HepG2 (cell line): ENCODE data around the gene CNNM2. TPM values are rescaled to one million over a fixed set of nuclear protein-coding genes. Genes with fewer than 3 reads are reported as not detected.

Experiments used
- AHR ChIP-seq: IDR thresholded peaks from 2 replicates; pipeline ENCODE4 v1.6.1; 2018; ENCODE audit warnings: missing genetic modification reagents, missing compliant biosample characterization
- ATF6 ChIP-seq: sonication (generic); formaldehyde crosslinking; conservative IDR thresholded peaks from 2 replicates; pipeline ENCODE4 v1.4.0; 2020; ENCODE audit warnings: missing genetic modification reagents
- HDAC1 ChIP-seq: sonication (generic); formaldehyde crosslinking; IDR thresholded peaks from 2 replicates; pipeline ENCODE4 v1.5.1; 2020; ENCODE audit warnings: mild to moderate bottlenecking, missing genetic modification reagents
- HDAC2 ChIP-seq: sonication (generic); formaldehyde crosslinking; IDR thresholded peaks from 2 replicates; pipeline ENCODE4 v1.4.0; 2020; ENCODE audit warnings: missing genetic modification reagents
- HNRNPH1 ChIP-seq: fragments of 200-400 bp; formaldehyde crosslinking; optimal IDR thresholded peaks from 2 replicates; pipeline ENCODE3; 2017; ENCODE audit warnings: mild to moderate bottlenecking, low read depth, low read length
- KLF12 ChIP-seq: sonication (generic); formaldehyde crosslinking; IDR thresholded peaks from 2 replicates; pipeline ENCODE4 v1.4.0; 2020; ENCODE audit warnings: missing genetic modification reagents, borderline replicate concordance
- KLF15 ChIP-seq: sonication (generic); formaldehyde crosslinking; IDR thresholded peaks from 2 replicates; pipeline ENCODE4 v1.8.1; 2023; ENCODE audit warnings: borderline replicate concordance, mild to moderate bottlenecking, inconsistent platforms, missing genetic modification reagents, mixed read lengths
- MIER2 ChIP-seq: IDR thresholded peaks from 2 replicates; pipeline ENCODE4 v1.6.1; 2016; ENCODE audit warnings: missing biosample characterization, missing genetic modification reagents
- NPAS2 ChIP-seq: sonication (generic); formaldehyde crosslinking; IDR thresholded peaks from 2 replicates; pipeline ENCODE4 v1.8.0; 2022; ENCODE audit warnings: mild to moderate bottlenecking, missing genetic modification reagents, borderline replicate concordance
- PHF21A ChIP-seq: sonication (generic); formaldehyde crosslinking; IDR thresholded peaks from 2 replicates; pipeline ENCODE4 v1.5.0; 2020; ENCODE audit warnings: mild to moderate bottlenecking, missing genetic modification reagents
- SIX1 ChIP-seq: sonication (generic); formaldehyde crosslinking; IDR thresholded peaks from 2 replicates; pipeline ENCODE4 v1.4.0; 2020; ENCODE audit warnings: missing genetic modification reagents, borderline replicate concordance
- SMAD9 ChIP-seq: sonication (generic); formaldehyde crosslinking; IDR thresholded peaks from 2 replicates; pipeline ENCODE4 v1.5.1; 2020; ENCODE audit warnings: mild to moderate bottlenecking, missing genetic modification reagents
- SRSF4 ChIP-seq: fragments of 200-400 bp; formaldehyde crosslinking; IDR thresholded peaks from one replicate; pipeline ENCODE4 v1.6.1; 2018; ENCODE audit warnings: mild to moderate bottlenecking, low read depth, low read length, moderate library complexity; ENCODE audit not compliant: poor library complexity, severe bottlenecking
- TCF7 ChIP-seq: sonication (generic); IDR thresholded peaks from 2 replicates; pipeline ENCODE4 v1.6.1; 2016; ENCODE audit warnings: antibody characterized with exemption, low read depth
- USF2 ChIP-seq, 2 experiments: sonication (generic) in 1 of 2; formaldehyde crosslinking in 1 of 2; IDR thresholded peaks; 2 replicates each; pipeline versions ENCODE4 v1.5.1 to v1.6.1; 2011 to 2020; ENCODE audit warnings: borderline replicate concordance in 1 of 2, low read depth in 1 of 2, low read length in 1 of 2, mild to moderate bottlenecking in 1 of 2, missing genetic modification reagents in 1 of 2, moderate library complexity in 1 of 2
- ZNF143 ChIP-seq: sonication (generic); formaldehyde crosslinking; IDR thresholded peaks from 2 replicates; pipeline ENCODE4 v1.4.0; 2020; ENCODE audit warnings: missing genetic modification reagents
- ZNF224 ChIP-seq: sonication (generic); formaldehyde crosslinking; IDR thresholded peaks from 2 replicates; pipeline ENCODE4 v1.5.0; 2020; ENCODE audit warnings: mild to moderate bottlenecking, missing genetic modification reagents
- ZNF335 ChIP-seq: sonication (generic); formaldehyde crosslinking; IDR thresholded peaks from 2 replicates; pipeline ENCODE4 v1.4.0; 2020; ENCODE audit warnings: missing genetic modification reagents
- ZNF354B ChIP-seq: sonication (generic); formaldehyde crosslinking; IDR thresholded peaks from 2 replicates; pipeline ENCODE4 v1.8.0; 2022; ENCODE audit warnings: mild to moderate bottlenecking, missing genetic modification reagents
- ZNF563 ChIP-seq: sonication (generic); formaldehyde crosslinking; IDR thresholded peaks from 2 replicates; pipeline ENCODE4 v1.8.0; 2022; ENCODE audit warnings: mild to moderate bottlenecking, moderate library complexity, missing genetic modification reagents
- ZNF616 ChIP-seq: sonication (generic); formaldehyde crosslinking; IDR thresholded peaks from 2 replicates; pipeline ENCODE4 v1.5.0; 2020; ENCODE audit warnings: low read depth, mild to moderate bottlenecking, missing genetic modification reagents
- ZNF704 ChIP-seq: sonication (generic); formaldehyde crosslinking; IDR thresholded peaks from 2 replicates; pipeline ENCODE4 v1.8.1; 2023; ENCODE audit warnings: mild to moderate bottlenecking, inconsistent platforms, moderate library complexity, missing genetic modification reagents, borderline replicate concordance
- ZSCAN12 ChIP-seq: sonication (generic); formaldehyde crosslinking; IDR thresholded peaks from 2 replicates; pipeline ENCODE4 v1.9.0; 2021; ENCODE audit warnings: mild to moderate bottlenecking, missing genetic modification reagents
- polyA plus RNA-seq, 8 experiments: library from polyadenylated mRNA; depleted of rRNA in 3 of 8; stranded (reverse) in 7 of 8; unstranded in 1 of 8; fragments of >200 nt; fragmentation: Illumina TruSeq in 4 of 8; extraction: Trizol in 4 of 8; gene quantifications; 2 replicates each; pipeline versions ENCODE4 v1.2.1 to v1.2.3, GENCODE V29; 2011 to 2016; ENCODE audit warnings: low read depth in 4 of 8, missing spikeins in 1 of 8, mixed read lengths in 1 of 8; ENCODE audit not compliant: insufficient read depth in 1 of 8
- total RNA-seq, 5 experiments: library from RNA; depleted of rRNA; stranded (reverse); fragments of >200 nt; fragmentation: Illumina TruSeq; extraction: Trizol; gene quantifications; 2 replicates each; pipeline ENCODE4 v1.2.3, GENCODE V29; 2016; ENCODE audit warnings: low read depth in 1 of 5

The CNNM2 gene
- total and polyA plus RNA-seq, 2 of the 13 experiments (the other 11 are each of a cell fraction or from before 2014, with no cell fraction given), result 7.1 to 9.0 TPM

- TF ChIP-seq USF2 (IDR thresholded peaks at IDR 0.05; ENCODE audit: low read depth, low read length) (no peak), USF2 (CRISPR knock-in tag; IDR thresholded peaks at IDR 0.05; ENCODE audit: borderline replicate concordance) (no peak), ZSCAN12 (CRISPR knock-in tag) (no peak), KLF12 (no peak), ZNF335 (no peak), NPAS2 (CRISPR knock-in tag) (no peak), SRSF4 (no peak), SIX1 (CRISPR knock-in tag) (peak; percentile 52; the same call in 1 of the 2 replicates), MIER2 (CRISPR knock-in tag) (no peak), SMAD9 (CRISPR knock-in tag) (no peak), ZNF143 (CRISPR knock-in tag) (no peak), AHR (CRISPR knock-in tag) (no peak), PHF21A (CRISPR knock-in tag) (peak; percentile 71), KLF15 (no peak), ZNF354B (no peak), TCF7 (peak; percentile 44; the same call in 1 of the 2 replicates), ZNF704 (CRISPR knock-in tag) (no peak), HNRNPH1 (no peak), HDAC1 (peak; percentile 70), ATF6 (CRISPR knock-in tag) (no peak), ZNF563 (no peak), ZNF616 (CRISPR knock-in tag) (no peak), HDAC2 (CRISPR knock-in tag) (peak; percentile 85), ZNF224 (CRISPR knock-in tag) (no peak)
Measured at GRCh38 chr10:103120977-103121735, 203.1 kb downstream of the CNNM2 start (continued).
